ENCODE data around the gene CLHC1. TPM values are rescaled to one million over a fixed set of nuclear protein-coding genes. Genes with fewer than 3 reads are reported as not detected.

The CLHC1 gene
- total and polyA plus RNA-seq, 10 of the 15 experiments (the other 5 are each of a cell fraction or from before 2014, with no cell fraction given), result 2.6 to 6.8 (median 4.7) TPM

- FAIRE-seq (no peak), DNase-seq (ENCODE audit: low read depth, low spot score) (no peak), ATAC-seq (no peak)
- H3K4me2 ChIP-seq (ENCODE audit: control insufficient read depth, insufficient read depth), result no peak overlapping the region
- intact Hi-C loops (cut with micrococcal nuclease; ENCODE audit: unreplicated experiment) (no loop called here), in situ Hi-C loops (cut with MboI) (no loop called here)
- H3K9ac ChIP-seq (ENCODE audit: control insufficient read depth, insufficient read depth, low read length), result no peak overlapping the region
- no peaks in the 10 kb centered on the region for H3K36me3 ChIP-seq (ENCODE audit: control insufficient read depth in 2 of 2, insufficient read depth in 2 of 2, low read length in 1 of 2)
- H3K9me3 ChIP-seq (replicated peaks; ENCODE audit: control insufficient read depth, insufficient read depth, low read length), result no peaks in the 10 kb centered on the region
- H3K4me3 ChIP-seq, result no peak overlapping the region
- no peak overlapping the region for H3K27ac ChIP-seq (ENCODE audit: control insufficient read depth, insufficient read depth)
- SMC1A ChIA-PET (ENCODE audit: uncharacterized antibody, unreplicated experiment), result interaction anchor here (0.7 kb wide), 1 partner anchor 9 kb away, joined by 3 read pairs; no protein-coding TSS in a partner anchor
- CTCF ChIA-PET, result no interaction called here
- peaks cover 8% of the 10 kb centered on the region for H3K4me1 ChIP-seq (ENCODE audit: control insufficient read depth, insufficient read depth, low read length)
- POLR2A ChIA-PET, result interaction anchor here (0.5 kb wide), 1 partner anchor 1053 kb away, joined by 3 read pairs; no protein-coding TSS in a partner anchor
- no peaks in the 10 kb centered on the region for H4K20me1 ChIP-seq (ENCODE audit: control insufficient read depth, insufficient read depth)
- no TSS peak for BruUV-seq (replicated peaks)
- WGBS (ENCODE audit: insufficient coverage, insufficient replicate concordance, low lambda C conversion rate, missing lambda C conversion rate), result 98% methylated on average over 5 of the region's 5 CpGs
- H3K79me2 ChIP-seq (ENCODE audit: control insufficient read depth, insufficient read depth, low read length), result no peaks in the 10 kb centered on the region
- RAD21 ChIA-PET (ENCODE audit: unreplicated experiment), result no interaction called here
- H3K27me3 ChIP-seq (replicated peaks in 1 of 2; ENCODE audit: control insufficient read depth in 2 of 2, insufficient read depth in 2 of 2, low read length in 1 of 2), result no peaks in the 10 kb centered on the region
- no peak overlapping the region for H2AFZ ChIP-seq (ENCODE audit: control insufficient read depth, low read depth, low read length)
- TF ChIP-seq IRF4 (IDR thresholded peaks at IDR 0.05; ENCODE audit: low read depth, low read length) (no peak), MEF2B (IDR thresholded peaks at IDR 0.05; ENCODE audit: partially characterized antibody, poor library complexity, severe bottlenecking) (no peak), BCLAF1 (IDR thresholded peaks at IDR 0.05) (no peak), ZBED1 (IDR thresholded peaks at IDR 0.05; ENCODE audit: borderline replicate concordance) (no peak), PML (IDR thresholded peaks at IDR 0.05; ENCODE audit: low read length) (no peak), ZBTB40 (IDR thresholded peaks at IDR 0.05; ENCODE audit: borderline replicate concordance) (no peak), IRF3 (IDR thresholded peaks at IDR 0.05) (no peak), WRNIP1 (IDR thresholded peaks at IDR 0.05; ENCODE audit: borderline replicate concordance, low read depth, low read length) (no peak), TCF3 (IDR thresholded peaks at IDR 0.05; ENCODE audit: borderline replicate concordance, insufficient read depth, low read depth, low read length) (no peak), ZNF24 (IDR thresholded peaks at IDR 0.05) (no peak), ZZZ3 (IDR thresholded peaks at IDR 0.05; ENCODE audit: control insufficient read depth, insufficient read length, low read depth) (no peak), PRDM15 (CRISPR knock-in tag; IDR thresholded peaks at IDR 0.05) (no peak)
Measured at GRCh38 chr2:55147041-55147440, 85.1 kb downstream of the CLHC1 start.
